Measurements from ENCODE around the gene PTPRE.

GRCh38 chr10:128001363-128001745 lies 94.5 kb downstream of the PTPRE start:
- no peak for TF ChIP-seq CTCF (IDR thresholded peaks at IDR 0.05)
- no peak for TF ChIP-seq EZH2 (IDR thresholded peaks at IDR 0.05)

Measured in neural progenitor cell (in vitro differentiated cells).